Stimulated activated CD8-positive, alpha-beta memory T cell treated with anti-CD3 and anti-CD28 coated beads, Interleukin-15, amount 100 ng/mL, for 4 hours (primary cell): ENCODE results near the gene FOCAD.

Source experiments
- DNase-seq, 2 donors: peaks; one replicate each; pipeline ENCODE4 v3.0.0-alpha.2; 2020; ENCODE audit warnings: low read depth in 2 of 2

Gene FOCAD

DNA sequence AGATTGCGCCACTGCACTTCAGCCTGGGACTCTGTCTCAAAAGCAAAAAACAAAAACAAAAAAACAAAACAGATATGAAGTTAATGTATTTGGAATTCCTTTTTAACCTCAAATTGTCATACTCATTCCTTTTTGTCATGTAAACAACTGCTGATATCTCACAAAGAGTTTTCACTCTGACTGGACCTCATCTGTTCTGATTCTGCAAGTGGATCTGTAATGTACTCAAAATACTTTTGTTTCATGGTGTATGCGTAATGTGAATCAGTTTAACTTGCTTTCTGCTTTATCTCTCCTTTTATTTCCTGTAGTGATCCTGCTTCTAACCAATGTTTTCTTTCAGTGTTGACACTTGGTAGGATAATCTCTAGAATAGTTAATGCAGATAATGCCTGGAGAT is 106.7 kb downstream of the FOCAD start:
- no peak for DNase-seq

DNA sequence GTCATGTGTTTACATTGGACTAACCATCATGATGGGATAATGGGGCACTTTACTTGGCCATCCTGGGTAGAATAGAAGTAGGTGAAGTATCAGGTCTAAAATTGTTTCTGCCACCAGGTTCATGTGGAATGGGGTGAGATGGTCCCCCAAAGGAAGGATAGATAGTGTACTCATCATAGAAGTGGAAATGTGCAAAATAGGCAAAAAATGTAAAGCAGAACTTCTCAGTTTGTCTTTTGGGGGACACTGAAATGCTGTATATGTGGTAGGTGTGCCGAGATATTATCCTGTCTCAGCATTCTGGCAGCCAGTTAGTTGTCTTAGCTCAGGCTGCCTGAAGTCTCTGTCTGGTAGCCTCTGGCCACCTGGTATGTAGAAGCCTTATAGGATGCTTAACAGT is 107.6 kb downstream of the FOCAD start:
- no peak for DNase-seq

DNA sequence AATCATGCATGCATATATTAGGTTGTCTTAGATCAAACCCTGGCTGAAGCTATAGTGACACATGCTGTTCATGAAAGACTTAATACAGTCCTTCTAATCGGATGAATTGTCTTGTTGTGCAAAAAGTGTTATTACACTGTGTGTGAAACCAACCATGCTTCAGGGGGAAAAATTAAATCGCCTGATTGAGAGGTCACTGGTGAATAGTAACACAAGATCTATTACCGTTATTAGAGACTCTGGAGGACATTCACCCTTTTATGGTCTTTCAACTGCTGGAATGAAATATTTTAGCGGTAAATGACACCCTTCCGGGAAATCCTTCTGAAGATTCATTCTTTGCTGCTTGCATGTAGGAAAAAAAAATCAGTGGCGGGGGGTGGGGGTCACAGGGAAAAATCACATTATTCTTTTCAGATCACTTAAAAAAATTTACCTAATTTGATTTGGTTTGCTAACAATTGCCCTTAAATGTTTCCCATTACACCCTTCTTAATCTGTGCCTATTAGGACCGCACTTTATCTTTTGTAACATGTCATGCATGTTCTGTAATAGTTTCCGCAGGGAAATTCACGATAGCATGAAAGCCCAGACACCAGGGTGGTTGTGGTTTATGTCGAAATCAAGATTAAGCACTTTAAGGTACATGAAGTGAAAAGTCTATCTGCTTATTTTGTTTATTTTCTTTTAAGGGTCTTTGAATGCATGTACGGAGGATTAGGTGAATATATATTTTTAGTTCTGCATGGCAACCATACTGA is 120.6 kb downstream of the FOCAD start:
- no peak for DNase-seq

DNA sequence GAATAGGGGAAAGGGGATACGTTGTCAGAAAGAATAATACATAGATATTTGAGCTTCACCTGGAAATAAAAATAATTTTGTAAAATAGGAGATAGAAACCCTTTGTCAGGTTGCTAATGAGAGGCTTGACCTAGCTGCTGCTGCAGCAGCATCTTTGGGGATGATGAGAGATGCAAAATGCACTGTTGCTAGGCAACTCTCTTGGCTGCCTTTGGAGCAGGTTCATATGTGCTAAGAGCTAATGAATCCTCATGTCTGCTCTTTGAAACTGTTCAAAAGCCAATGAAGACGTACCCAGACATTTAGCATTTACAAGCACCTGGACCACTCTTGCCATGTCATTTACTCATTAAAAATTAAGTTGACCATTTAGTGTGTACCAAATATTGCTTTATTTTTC is 121.7 kb downstream of the FOCAD start:
- DNase-seq = no peak

DNA sequence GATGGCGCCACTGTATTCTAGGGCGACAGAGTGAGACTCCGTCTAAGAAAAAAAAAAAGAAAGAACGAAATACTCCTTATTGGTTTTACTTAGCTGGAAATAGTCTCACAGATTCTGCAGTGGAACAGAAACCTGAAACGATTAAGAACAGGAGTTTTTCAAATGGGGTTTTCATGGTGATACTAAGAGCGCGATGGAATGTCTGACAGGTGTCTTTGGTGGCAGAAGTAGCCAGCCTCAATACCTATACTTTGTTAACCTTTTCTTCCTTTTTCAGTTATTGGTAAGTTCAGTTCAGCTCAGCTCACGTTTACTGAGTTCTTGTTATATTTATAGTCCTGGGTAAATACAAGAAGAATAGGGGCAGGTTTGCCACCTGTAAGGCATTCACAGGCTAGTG is 123.9 kb downstream of the FOCAD start:
- DNase-seq = no peak

DNA sequence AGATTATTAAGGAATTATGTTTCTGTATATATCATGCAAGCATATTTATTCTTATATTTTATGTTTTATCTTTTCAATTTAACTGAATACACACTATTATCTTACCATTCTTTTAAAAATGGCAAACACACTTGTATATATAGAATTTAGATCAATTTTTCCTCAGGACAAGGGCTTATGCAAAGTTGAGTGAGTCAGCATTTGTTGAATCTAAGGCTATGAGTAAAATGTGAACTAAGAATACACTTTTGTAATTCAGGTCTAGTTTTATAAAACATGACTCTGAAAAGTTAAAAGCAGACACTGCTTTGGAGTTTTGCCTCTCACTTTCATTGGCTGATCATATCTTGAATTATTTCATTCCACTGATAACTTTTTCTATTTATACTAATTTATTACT is 127.8 kb downstream of the FOCAD start:
- no peak for DNase-seq

DNA sequence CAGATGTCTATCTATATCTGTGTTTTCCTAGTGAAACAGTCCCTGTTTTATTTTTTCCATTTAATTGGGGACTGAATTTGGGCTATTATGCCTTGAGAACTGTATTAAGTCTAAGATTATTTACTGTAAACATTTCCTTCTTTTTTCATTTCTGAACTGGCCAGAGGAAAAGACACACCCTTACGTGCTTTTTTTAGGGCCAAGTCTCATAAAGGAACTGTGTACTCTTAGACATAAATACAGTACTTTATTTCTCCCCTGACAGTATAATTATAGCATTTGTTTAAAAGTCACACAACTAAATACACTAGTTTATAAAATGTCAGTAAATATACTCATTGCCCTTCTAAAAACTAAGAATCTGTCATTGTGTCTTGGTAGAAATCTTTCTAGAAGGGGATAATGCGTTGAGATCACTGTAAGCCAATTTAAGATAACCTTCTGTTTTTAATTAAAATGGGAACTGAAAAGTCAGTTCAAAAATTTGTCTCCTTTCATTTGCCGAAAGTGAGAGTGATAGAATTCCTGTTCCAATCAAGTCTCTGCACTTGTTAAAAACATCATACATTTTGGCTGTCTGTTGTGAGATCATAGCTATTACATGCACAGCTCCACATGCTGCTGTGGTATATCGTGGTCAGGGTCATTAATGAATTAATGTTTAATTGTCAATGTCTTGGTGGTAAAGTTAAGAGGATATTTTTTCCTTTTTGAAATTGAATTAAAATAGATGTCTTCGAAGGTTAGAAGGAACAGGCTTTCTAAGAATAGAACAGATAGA is 132.1 kb downstream of the FOCAD start:
- no peak for DNase-seq

DNA sequence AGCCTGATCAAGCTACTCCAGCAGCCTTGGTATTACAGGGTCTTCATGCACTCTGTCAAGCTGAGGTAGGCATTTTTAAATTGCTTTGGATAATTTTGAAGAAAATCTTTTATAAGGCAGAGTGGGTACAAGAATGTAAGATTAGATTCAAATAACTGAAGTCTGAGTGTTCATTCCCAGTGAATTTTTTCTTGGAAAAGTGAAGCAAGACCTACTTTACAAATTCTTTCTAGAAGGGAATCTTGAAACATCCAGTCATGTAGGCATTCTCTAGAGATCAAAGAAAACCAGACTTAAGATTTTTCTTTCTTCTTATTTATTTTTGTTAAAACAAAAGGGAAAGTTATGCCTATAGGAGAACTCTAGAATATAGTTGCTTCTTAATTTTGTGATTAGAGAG is 139.0 kb downstream of the FOCAD start:
- DNase-seq = no peak

DNA sequence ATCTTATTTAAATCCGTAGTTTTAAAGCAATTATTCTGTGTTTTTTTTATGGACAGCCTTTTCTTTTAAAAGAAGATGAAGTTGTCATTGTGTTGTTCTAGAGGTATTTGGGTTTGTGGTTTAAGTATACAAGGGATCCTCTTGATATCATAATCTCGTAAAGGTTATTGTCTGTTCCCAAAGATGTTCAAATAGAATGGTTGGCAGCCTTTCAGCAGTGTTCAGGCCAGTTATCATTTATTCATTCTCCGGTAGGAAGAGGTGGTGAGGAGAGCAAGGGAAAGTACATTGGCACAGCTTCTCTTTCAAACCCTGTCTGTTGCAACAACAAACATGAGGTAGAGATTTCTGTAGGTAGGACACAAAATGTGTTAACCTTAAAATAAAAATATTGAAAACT is 147.0 kb downstream of the FOCAD start:
- DNase-seq = no peak

DNA sequence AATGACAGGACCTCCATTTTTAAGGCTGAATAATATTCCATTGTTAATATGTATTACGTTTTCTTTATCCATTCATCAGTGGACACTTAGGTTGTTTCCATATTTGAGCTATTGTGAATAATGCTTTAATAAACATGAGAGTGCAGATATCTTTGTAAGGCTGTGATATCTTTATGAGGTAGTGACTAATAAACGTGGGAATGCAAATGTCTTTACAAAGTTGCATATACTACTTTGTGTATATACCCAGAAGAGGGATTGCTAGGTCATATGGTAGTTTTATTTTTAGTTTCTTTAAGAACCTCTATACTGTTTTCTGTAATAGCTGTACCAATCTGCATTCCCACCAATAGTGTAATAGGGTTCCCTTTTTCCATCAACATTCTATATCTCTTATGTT is 148.7 kb downstream of the FOCAD start:
- DNase-seq = no peak

DNA sequence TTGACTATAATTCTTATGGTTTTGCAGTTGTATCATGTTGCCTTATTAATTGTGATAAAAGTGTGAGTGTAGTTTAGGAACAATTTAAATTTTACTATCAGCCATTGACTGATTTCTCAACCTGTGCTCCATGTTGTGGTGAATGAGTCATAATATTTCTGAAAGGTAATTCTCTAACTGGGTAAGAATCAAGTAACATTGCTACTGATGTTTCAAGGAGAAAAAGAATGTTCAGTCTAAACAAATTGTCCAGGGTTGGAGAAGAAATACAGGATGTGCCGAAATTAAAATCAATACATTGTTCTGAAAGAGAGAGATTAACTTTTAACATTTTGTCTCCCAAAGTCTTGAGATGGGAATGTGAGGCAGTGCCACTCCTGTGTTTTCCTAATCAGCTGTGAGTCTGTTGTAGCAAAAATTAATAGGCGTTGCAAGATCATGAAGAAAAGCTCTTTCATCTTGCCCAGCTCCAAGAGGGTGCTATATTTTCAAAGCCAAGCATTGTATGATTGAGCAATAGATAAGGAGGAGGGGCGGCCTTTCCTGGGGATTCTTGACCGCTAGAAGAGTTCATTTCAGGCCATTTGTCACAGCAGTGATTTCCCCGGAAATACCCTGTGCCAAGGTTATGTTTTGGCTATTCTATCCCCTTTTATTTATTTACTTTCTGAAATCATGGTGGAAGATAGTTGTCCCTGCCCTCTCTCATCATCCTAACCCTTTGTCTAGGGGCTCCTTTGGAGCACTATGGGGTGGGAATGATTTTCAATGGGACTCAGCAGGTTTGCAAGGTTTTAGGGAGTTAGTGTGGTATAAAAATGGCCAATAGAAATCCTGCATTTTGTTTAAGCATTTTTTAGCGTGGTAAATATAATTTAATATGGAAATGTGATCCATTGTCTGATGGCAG is 151.6 kb downstream of the FOCAD start:
- no peak for DNase-seq

DNA sequence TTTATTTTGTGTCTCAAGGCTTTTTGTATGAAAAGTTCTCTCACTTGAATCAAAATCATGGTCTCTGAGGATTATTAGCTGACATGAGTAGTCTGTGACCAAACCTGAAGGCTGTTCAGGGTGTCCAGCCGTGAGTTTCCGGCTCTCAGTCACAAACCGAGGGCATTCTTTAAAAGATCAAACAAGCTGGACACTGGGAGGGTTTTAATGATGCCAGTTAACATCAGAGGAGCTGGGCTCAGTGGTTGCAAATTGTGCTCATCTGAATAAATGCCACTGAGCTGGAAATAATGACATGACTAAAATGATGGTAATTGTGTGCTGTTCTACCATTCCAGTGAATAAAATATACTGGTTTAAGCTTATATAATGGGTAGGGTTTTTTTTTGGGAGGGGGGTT is 153.1 kb downstream of the FOCAD start:
- no peak for DNase-seq

DNA sequence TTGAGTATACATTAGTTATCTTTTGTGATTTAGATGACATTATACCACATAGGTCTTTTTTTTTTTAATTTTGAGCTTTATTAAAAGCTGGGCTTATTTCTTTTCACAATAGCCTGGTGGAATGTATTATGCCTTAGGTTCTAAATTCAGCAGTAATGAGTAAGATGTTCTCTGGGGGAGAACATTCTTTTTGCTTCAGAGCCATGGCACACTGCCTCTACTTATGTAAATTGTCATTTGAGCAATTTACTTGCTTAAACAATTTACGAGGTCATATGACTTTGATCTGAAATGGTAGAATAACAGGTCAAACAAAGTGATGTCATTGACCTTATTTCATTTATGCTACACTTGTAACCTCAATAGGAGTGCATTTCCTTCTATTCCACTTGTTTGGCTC is 154.2 kb downstream of the FOCAD start:
- DNase-seq = no peak

DNA sequence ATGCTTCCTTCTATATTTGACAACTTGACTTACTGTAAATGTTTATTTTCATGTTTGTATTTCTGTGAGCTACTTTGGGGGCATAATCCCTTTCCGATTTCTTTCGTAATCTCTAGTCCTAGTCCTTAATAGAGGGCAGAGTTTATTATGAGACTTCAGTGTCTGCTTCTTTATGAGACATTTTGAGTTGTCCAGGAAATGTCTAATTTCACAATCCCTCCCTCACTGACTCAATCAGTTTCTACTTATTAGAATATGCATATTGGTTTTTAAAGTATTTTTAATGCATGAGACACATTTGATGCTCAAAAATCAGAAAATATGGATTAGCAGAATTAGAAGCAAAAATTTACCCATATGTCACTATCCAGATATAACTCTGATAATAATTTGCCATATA is 160.9 kb downstream of the FOCAD start:
- no peak for DNase-seq

DNA sequence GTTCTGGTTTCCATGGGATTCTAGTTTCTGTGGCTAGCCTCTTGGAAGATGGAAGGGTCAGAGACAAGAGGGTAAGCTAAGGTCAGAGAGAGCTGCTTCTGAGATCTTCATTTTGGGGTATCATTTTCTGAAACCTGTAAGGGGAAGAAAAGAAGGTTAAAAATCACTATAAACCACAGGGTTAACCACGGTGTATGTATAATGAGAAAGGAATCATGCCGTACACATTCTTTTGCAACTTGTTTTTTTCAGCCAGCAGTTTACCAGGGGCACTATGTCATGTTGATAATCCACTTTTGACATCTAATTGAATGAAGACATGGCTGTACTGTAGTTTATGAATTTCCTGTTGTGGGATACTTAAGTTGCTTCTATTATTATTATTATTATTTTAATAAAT is 164.4 kb downstream of the FOCAD start:
- DNase-seq = no peak

DNA sequence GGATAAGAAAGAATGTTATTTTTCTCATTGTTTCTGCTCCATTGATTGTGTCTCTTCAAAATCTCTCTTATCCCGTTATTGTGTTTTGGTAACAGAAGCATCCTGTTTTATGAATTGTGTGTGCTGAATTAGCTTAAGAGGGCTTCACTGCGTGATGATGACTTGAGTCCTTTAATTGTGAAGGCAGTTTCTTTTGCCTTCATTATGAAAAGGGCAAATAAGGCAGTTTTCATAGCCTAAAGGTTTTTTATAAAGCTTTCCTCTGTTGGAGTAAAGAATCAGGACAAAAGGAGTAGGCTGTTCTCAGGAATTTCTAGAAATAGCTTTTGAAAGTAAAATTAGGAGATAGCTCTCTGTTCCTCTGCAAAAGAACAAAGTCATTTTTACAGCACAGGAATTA is 169.8 kb downstream of the FOCAD start:
- DNase-seq = no peak

DNA sequence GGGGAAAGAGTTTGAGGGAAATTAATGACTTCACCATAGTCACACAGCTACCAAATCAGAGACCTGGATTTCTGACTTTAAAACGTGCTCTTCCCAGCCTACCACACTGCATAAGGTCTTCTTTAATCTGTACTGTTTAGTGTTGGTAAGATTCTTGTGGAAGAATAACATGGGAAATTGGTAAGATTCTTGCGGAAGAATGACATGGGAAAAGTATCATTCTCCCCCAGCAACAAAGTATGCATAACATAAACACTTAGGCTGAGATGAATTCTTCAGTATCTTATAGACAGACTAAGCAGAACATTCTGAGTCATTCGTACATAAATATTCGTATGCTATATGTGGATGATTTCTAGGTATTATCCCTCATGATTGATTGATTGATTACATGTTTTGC is 170.4 kb downstream of the FOCAD start:
- DNase-seq = no peak

DNA sequence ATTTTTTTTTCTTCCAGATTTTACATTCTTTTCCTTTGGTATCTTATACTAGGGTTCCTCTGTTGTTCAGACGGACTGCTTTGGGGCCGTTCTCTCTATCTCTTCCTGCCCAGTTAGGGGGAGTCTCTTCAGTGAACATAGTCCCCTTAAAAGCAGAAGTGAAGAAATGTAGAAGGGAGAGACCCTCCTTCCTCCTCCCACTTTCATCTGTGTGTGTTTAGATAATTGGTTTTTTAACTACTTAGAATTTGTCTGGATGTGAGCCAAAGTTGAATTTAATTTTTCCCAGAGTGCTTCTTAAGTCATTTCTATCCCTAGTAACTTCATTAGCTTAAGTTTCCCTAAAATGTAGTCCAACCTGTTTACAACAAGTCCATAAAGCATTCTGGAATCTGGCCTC is 179.9 kb downstream of the FOCAD start:
- DNase-seq = no peak

DNA sequence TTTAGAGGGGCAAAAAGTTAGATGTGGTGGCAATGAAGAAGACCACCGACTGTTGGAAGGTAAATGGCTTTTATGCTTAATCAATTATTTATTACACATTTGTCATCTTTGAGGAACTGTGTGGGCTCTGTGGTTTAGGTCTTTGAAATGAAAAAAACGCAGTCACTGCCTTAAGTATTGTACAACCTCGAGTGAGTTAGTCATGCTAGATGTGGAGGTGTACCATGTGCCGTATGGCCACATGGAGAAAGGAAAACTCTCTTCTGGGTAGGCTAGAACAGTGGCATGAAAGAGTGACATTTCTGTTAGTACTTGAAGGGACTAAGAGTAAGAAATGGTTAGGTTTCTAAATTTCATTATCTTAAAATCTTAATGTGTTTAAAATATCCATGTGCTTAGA is 181.3 kb downstream of the FOCAD start:
- no peak for DNase-seq

DNA sequence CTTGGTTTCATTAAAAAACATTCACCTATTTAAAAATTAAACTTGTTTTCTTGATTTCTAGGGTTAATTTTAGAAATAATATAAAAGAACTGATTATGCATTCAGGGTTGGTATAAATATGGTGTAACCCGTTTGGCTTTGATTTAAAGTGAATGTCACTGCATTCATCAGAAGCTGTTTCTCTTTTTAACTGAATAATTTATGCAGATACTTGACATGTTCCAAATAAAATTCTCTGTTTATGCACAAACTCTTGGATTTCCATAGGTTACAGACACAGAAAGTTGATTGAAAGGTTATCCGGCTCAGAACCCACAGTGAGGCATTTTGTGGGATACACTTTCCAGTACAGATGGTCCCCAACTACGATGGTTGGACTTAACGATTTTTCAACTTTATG is 186.1 kb downstream of the FOCAD start:
- DNase-seq = no peak

DNA sequence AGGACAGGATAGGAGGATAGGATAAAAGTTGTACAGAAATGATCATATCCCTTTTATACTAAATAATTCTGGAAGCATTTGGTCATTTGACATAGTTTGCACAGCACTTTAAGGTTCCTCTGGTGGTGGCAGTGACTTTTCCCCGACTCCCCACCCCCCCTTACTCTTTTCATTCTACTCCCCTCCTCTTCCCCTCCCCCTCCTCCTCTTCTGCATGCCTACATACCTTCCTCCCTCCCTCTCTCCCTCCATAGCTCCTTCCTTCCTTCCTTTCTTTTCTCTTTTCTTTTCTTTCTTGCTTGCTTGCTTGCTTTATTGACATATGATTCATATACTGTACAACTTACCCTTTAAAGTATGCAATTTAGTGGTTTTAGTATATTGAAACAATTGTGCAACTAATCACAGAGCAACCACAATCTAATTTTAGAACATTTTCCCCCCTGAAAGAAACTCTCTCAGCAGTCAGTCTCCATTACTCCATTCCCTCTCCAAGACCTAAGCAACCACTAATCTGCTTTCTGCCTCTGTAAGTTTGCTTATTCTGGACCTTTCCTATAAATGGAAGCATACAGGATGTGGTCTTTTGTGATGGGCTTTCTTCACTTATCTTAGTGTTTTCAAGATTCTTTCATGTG is 188.4 kb downstream of the FOCAD start:
- no peak for DNase-seq

DNA sequence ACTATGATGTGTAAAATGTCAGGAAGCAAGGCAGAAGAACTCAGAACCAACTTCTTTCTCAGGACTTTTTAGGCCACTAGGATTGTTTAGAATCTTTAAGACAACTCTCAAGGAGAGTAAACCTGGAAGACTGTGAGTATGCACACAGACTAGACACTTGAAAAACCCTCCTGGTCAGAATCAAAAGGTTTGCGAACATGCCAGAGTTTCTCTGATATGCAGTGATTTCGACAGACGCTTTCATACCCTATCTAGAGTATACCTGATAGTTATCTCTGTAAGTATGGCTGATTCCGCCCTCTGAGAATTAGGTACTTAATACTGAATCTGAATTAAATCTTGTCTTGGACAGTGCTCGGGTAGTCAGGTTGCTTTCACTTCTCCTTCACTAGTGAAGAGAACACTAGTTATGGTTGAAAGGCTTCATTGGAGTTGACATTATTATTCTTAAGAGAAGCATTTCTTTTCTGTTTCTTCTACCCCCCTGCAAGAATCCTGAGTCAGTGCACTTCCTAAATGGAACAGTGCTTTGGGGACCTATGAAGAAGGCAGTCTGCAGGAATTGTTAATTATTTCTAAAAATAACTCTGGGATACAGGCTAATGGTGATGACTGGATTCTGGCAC is 189.3 kb downstream of the FOCAD start:
- DNase-seq = no peak
